PC-3 (cell line): ENCODE data around the gene ESYT2. TPM values are rescaled to one million over a fixed set of nuclear protein-coding genes. Genes with fewer than 3 reads are reported as not detected.

Experiments
- ATAC-seq: fragments of 200-7000 bp; cut with Tn5 transposase; 2 replicates; pipeline ENCODE4 v1.9.1; 2020; ENCODE audit warnings: mild to moderate bottlenecking, moderate library complexity
- BruUV-seq: library from RNA; stranded (reverse); fragments of 400-500 nt; replicated peaks from 2 replicates; lab custom pipeline; 2021; lab: Mats Ljungman, UMichigan
- CTCF ChIA-PET: fragments of 300-600 bp; sonication (Branson Sonifier 250); formaldehyde crosslinking; loops from one replicate; lab custom pipeline; 2022; ENCODE audit warnings: antibody characterized with exemption; lab: Charles Lee
- POLR2A ChIA-PET: fragments of 300-600 bp; sonication (Branson Sonifier 250); formaldehyde crosslinking; loops from one replicate; lab custom pipeline; 2022; ENCODE audit warnings: antibody characterized with exemption; ENCODE audit not compliant: unreplicated experiment; lab: Charles Lee
- DNase-seq: peaks from one replicate; pipeline ENCODE4 v3.0.0-alpha.2; 2015
- H2AFZ ChIP-seq: fragments of 300-600 bp; sonication (generic); 2 replicates; pipeline ENCODE4 v1.6.0; 2016; ENCODE audit warnings: antibody characterized with exemption, low read length
- H3F3A ChIP-seq: fragments of 300-600 bp; sonication (generic); one replicate; pipeline ENCODE4 v1.6.0; 2017; ENCODE audit warnings: antibody characterized with exemption, low read length, control low read depth, mild to moderate bottlenecking; ENCODE audit not compliant: unreplicated experiment
- H3K27ac ChIP-seq: fragments of 300-600 bp; sonication (generic); 2 replicates; pipeline ENCODE4 v1.5.1; 2016; ENCODE audit warnings: mild to moderate bottlenecking, low read length
- H3K27me3 ChIP-seq: fragments of 300-600 bp; sonication (generic); 2 replicates; pipeline ENCODE4 v1.6.1; 2016; ENCODE audit warnings: low read length, mixed read lengths
- H3K36me3 ChIP-seq: fragments of 300-600 bp; sonication (generic); 2 replicates; pipeline ENCODE4 v1.6.1; 2016; ENCODE audit warnings: low read depth, mixed run types, low read length, mixed read lengths
- H3K4me1 ChIP-seq: fragments of 300-600 bp; sonication (generic); 2 replicates; pipeline ENCODE4 v1.5.1; 2016; ENCODE audit warnings: low read length; ENCODE audit not compliant: insufficient read depth
- H3K4me2 ChIP-seq: fragments of 300-600 bp; sonication (generic); 2 replicates; pipeline ENCODE4 v1.6.0; 2016; ENCODE audit warnings: low read length
- H3K4me3 ChIP-seq: fragments of 300-600 bp; sonication (generic); 2 replicates; pipeline ENCODE4 v1.5.1; 2016; ENCODE audit warnings: mild to moderate bottlenecking, low read length, mixed read lengths
- H3K79me2 ChIP-seq: fragments of 300-600 bp; sonication (generic); 2 replicates; pipeline ENCODE4 v1.6.1; 2017; ENCODE audit warnings: low read length, mixed read lengths
- H3K9ac ChIP-seq: fragments of 300-600 bp; sonication (generic); 2 replicates; pipeline ENCODE4 v1.6.0; 2016; ENCODE audit warnings: mild to moderate bottlenecking, low read length
- H3K9me2 ChIP-seq: fragments of 300-600 bp; sonication (generic); replicated peaks from 2 replicates; pipeline ENCODE4 v1.6.1; 2016; ENCODE audit warnings: mixed run types, low read length, mixed read lengths
- H3K9me3 ChIP-seq: fragments of 300-600 bp; sonication (generic); 2 replicates; pipeline ENCODE4 v1.6.1; 2016; ENCODE audit warnings: low read length, mixed read lengths
- H4K20me1 ChIP-seq: fragments of 300-600 bp; sonication (generic); 2 replicates; pipeline ENCODE4 v1.6.1; 2016; ENCODE audit warnings: low read length, mixed read lengths
- EZH2 ChIP-seq: fragments of 300-600 bp; sonication (generic); IDR thresholded peaks from one replicate; pipeline ENCODE4 v1.6.1; 2017; ENCODE audit warnings: antibody characterized with exemption, mild to moderate bottlenecking, low read length; ENCODE audit not compliant: unreplicated experiment
- EZH2phosphoT487 ChIP-seq: fragments of 300-600 bp; sonication (generic); IDR thresholded peaks from 2 replicates; pipeline ENCODE4 v1.6.1; 2018; ENCODE audit warnings: mild to moderate bottlenecking, antibody characterized with exemption, low read length, borderline replicate concordance
- intact Hi-C: fragments of 100-400 bp; cut with micrococcal nuclease; formaldehyde crosslinking; loops from 2 replicates; pipeline ENCODE4 v1.9.0; 2023
- total RNA-seq: library from RNA; depleted of rRNA; stranded (reverse); fragments of >200 nt; gene quantifications from 2 replicates; pipeline ENCODE4 v1.2.3, GENCODE V29; 2014; rRNA removed
- TF ChIP-seq, protein P1 (sequence below): fragments of 300-600 bp; sonication (generic); conservative IDR thresholded peaks from 2 replicates; pipeline ENCODE4 v1.5.1; 2017; ENCODE audit warnings: antibody characterized with exemption, low read depth, mild to moderate bottlenecking, low read length

ESYT2 gene
- total RNA-seq, 1 experiment from 2014 or later, result 76.1 TPM

DNA sequence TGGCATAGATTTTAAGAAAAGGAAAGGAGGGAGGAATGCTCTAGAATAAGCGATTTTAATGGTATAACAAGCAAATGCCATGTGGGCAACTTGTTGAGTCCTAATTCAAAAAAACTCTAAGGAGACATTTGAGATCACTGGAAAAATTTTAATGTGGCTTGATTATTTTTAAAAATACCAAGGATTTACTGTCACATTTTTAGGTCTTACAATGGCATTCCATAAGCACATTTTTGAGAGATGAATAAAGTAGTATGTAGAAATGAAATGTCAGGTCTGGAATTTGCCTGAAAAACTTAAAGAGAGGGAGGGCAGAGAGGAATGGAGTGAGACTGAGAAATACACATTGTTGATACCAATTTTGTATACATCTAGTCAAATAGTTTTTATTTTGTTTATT is 145.0 kb downstream of the ESYT2 start:
- BruUV-seq, result no TSS peak
- Histone ChIP-seq H3K27ac (no peak overlapping the region), H2AFZ (no peak overlapping the region), H3K36me3 (peaks cover 73% of the 10 kb centered on the region), H3K79me2 (no peaks in the 10 kb centered on the region), H3K27me3 (no peaks in the 10 kb centered on the region), H3K4me2 (no peak overlapping the region), H3K4me1 (no peaks in the 10 kb centered on the region), H3K4me3 (no peak overlapping the region), H4K20me1 (no peaks in the 10 kb centered on the region), H3K9me3 (no peaks in the 10 kb centered on the region), H3K9me2 (no peaks in the 10 kb centered on the region), H3K9ac (no peak overlapping the region), H3F3A (no peaks in the 10 kb centered on the region)
- CTCF ChIA-PET, result no interaction called here
- intact Hi-C loops, result no loop called here
- POLR2A ChIA-PET, result no interaction called here
- ATAC-seq (no peak), DNase-seq (no peak)
- TF ChIP-seq EZH2phosphoT487 (no peak), EZH2 (no peak)

DNA sequence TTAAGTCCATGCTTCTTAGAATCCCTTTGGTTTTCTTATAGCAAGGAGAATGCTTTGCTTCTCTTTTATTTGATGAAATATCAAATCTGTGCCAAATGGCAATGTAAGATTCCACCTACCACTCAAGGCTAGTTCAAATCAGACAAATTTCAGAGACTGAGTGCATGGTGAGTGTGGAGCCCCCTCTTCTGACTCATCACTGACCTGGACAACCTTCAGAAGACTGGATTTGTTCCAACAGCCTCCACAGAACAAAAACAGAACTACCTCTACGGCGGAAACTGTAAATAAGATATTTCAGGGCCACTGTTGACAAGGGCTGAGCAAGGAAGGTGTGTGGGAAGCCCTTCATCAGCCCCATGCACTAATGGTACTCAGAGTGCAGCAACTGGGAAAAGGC is 145.8 kb downstream of the ESYT2 start:
- CTCF ChIA-PET, result no interaction called here
- no peak overlapping the region for H3K9ac ChIP-seq
- intact Hi-C loops, result no loop called here
- TF ChIP-seq EZH2phosphoT487, result no peak
- no peak for TF ChIP-seq EZH2
- TF ChIP-seq, protein P1, sequence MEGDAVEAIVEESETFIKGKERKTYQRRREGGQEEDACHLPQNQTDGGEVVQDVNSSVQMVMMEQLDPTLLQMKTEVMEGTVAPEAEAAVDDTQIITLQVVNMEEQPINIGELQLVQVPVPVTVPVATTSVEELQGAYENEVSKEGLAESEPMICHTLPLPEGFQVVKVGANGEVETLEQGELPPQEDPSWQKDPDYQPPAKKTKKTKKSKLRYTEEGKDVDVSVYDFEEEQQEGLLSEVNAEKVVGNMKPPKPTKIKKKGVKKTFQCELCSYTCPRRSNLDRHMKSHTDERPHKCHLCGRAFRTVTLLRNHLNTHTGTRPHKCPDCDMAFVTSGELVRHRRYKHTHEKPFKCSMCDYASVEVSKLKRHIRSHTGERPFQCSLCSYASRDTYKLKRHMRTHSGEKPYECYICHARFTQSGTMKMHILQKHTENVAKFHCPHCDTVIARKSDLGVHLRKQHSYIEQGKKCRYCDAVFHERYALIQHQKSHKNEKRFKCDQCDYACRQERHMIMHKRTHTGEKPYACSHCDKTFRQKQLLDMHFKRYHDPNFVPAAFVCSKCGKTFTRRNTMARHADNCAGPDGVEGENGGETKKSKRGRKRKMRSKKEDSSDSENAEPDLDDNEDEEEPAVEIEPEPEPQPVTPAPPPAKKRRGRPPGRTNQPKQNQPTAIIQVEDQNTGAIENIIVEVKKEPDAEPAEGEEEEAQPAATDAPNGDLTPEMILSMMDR, result no peak
- H3K4me3 ChIP-seq, result no peak overlapping the region
- H3F3A ChIP-seq, result no peaks in the 10 kb centered on the region
- H3K4me1 ChIP-seq, result no peaks in the 10 kb centered on the region
- H2AFZ ChIP-seq, result no peak overlapping the region
- BruUV-seq, result no TSS peak
- no peaks in the 10 kb centered on the region for H3K79me2 ChIP-seq
- peaks cover 74% of the 10 kb centered on the region for H3K36me3 ChIP-seq
- H4K20me1 ChIP-seq, result no peaks in the 10 kb centered on the region
- no peak overlapping the region for H3K27ac ChIP-seq
- DNase-seq, result no peak
- no peaks in the 10 kb centered on the region for H3K9me3 ChIP-seq
- no peak for ATAC-seq
- POLR2A ChIA-PET, result no interaction called here
- H3K4me2 ChIP-seq, result no peak overlapping the region
- no peaks in the 10 kb centered on the region for H3K27me3 ChIP-seq
- H3K9me2 ChIP-seq, result no peaks in the 10 kb centered on the region

DNA sequence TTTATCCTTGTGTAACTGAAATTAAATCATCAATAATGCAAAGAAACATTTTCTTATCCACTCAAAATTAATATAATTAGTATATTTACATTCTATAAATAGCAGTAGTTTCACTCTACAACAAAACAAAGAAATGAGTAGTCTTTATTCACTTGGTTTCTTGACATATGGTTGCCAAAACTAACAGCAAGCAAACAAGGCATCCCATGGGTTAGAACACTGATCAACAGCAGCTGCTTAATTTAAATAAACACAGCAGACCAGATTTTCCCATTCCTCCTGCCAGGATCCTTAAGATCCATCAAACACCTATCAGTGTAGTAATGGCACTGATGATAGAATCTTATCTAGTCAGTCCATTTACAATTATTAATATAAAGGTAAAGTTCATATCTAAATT is 146.9 kb downstream of the ESYT2 start:
- Histone ChIP-seq H3K27me3 (no peaks in the 10 kb centered on the region), H2AFZ (no peak overlapping the region), H3K9me3 (no peaks in the 10 kb centered on the region), H3K9ac (no peak overlapping the region), H3K79me2 (no peaks in the 10 kb centered on the region), H4K20me1 (no peaks in the 10 kb centered on the region), H3K4me3 (no peak overlapping the region), H3K9me2 (no peaks in the 10 kb centered on the region), H3K36me3 (peaks cover 66% of the 10 kb centered on the region), H3K27ac (no peak overlapping the region), H3K4me1 (no peaks in the 10 kb centered on the region), H3K4me2 (no peak overlapping the region), H3F3A (no peaks in the 10 kb centered on the region)
- intact Hi-C loops, result no loop called here
- DNase-seq (no peak), ATAC-seq (no peak)
- no TSS peak for BruUV-seq
- CTCF ChIA-PET, result no interaction called here
- TF ChIP-seq, protein P1, result no peak
- TF ChIP-seq EZH2phosphoT487, result no peak
- POLR2A ChIA-PET, result no interaction called here

Other genes with a start within 250 kb of the ESYT2 start
- 3.2 and 3.6 TPM in 2 replicates for gene PTPRN2, start 241.7 kb downstream of the ESYT2 start, total RNA-seq
- 49.2 and 50.2 TPM in 2 replicates for gene NCAPG2, start 124.7 kb downstream of the ESYT2 start, total RNA-seq
- gene DYNC2I1, start 27.0 kb upstream of the ESYT2 start, total RNA-seq, result 12.2 and 18.8 TPM in 2 replicates